ENCODE results near the gene ZMYND19. TPM values are rescaled to one million over a fixed set of nuclear protein-coding genes. Genes with fewer than 3 reads are reported as not detected.

ZMYND19 gene
- total RNA-seq = 29.3 and 39.0 TPM in 2 replicates

GRCh38 chr9:137590469-137591383 is at the start of gene ZMYND19:
Gene ZMYND19, minus strand, starts transcription at chr9:137590512. Its CDS starts 249 bp downstream, at chr9:137590263.

GRCh38 chr9:137618105-137619067 is 28.1 kb upstream of the ZMYND19 start, which contains the start of gene EHMT1:
Gene EHMT1, plus strand, starts transcription at chr9:137619005. Its CDS starts 24 bp downstream, at chr9:137619029.

GRCh38 chr9:137605121-137606004 is 15.1 kb upstream of the ZMYND19 start, which contains the start of gene ARRDC1:
Gene ARRDC1, plus strand, starts transcription at chr9:137605686. Its CDS starts 32 bp downstream, at chr9:137605718.

GRCh38 chr9:137578518-137579258 is 11.6 kb downstream of the ZMYND19 start, which contains the start of gene DPH7:
Gene DPH7, minus strand, starts transcription at chr9:137578925. Its CDS starts 148 bp downstream, at chr9:137578777.

GRCh38 chr9:137551264-137552021 is 38.9 kb downstream of the ZMYND19 start, which contains the start of gene MRPL41:
Gene MRPL41, plus strand, starts transcription at chr9:137551879. Its CDS starts 203 bp downstream, at chr9:137552082.

GRCh38 chr9:137550231-137550621 is 40.1 kb downstream of the ZMYND19 start, which contains the start of gene PNPLA7:
Gene PNPLA7, minus strand, starts transcription at chr9:137550402. Its CDS starts 205 bp downstream, at chr9:137550197.

Other genes with a start within 250 kb of the ZMYND19 start
- 9.1 and 14.1 TPM in 2 replicates for gene EXD3, start 167.3 kb downstream of the ZMYND19 start, total RNA-seq
- 0.65 and 0.92 TPM in 2 replicates for gene NOXA1, start 167.1 kb downstream of the ZMYND19 start, total RNA-seq
- not detected in 2 replicates for gene ENTPD8, start 149.2 kb downstream of the ZMYND19 start, total RNA-seq
- 43.3 and 48.4 TPM in 2 replicates for gene NSMF, start 131.2 kb downstream of the ZMYND19 start, total RNA-seq
- gene PNPLA7, start 40.1 kb downstream of the ZMYND19 start, total RNA-seq = 0.09 and 0.28 TPM in 2 replicates
- 87.5 and 102 TPM in 2 replicates for gene MRPL41, start 38.6 kb downstream of the ZMYND19 start, total RNA-seq
- gene DPH7, start 11.6 kb downstream of the ZMYND19 start, total RNA-seq = 19.0 and 26.9 TPM in 2 replicates
- 88.5 and 104 TPM in 2 replicates for gene ARRDC1, start 15.2 kb upstream of the ZMYND19 start, total RNA-seq
- 55.5 and 61.3 TPM in 2 replicates for gene EHMT1, start 28.5 kb upstream of the ZMYND19 start, total RNA-seq